Esophagus (tissue), 2 donors: ENCODE data around the gene EPHB1. TPM values are rescaled to one million over a fixed set of nuclear protein-coding genes. Genes with fewer than 3 reads are reported as not detected.

Experiments used
- H3K27ac ChIP-seq, 2 donors: one replicate each; pipeline ENCODE4 v1.5.1; 2013; ENCODE audit warnings: low read depth in 2 of 2, mild to moderate bottlenecking in 2 of 2, inconsistent platforms in 1 of 2, low read length in 1 of 2, moderate library complexity in 1 of 2
- H3K27me3 ChIP-seq, 2 donors: one replicate each; pipeline ENCODE4 v1.6.1; 2013; ENCODE audit warnings: low read length in 2 of 2, control low read depth in 1 of 2, mild to moderate bottlenecking in 1 of 2; ENCODE audit not compliant: insufficient read depth in 2 of 2, control insufficient read depth in 1 of 2
- H3K36me3 ChIP-seq, 2 donors: one replicate each; pipeline ENCODE4 v1.6.1; 2013; ENCODE audit warnings: low read length in 1 of 2; ENCODE audit not compliant: control insufficient read depth in 2 of 2, insufficient read depth in 2 of 2
- H3K4me1 ChIP-seq, 2 donors: one replicate each; pipeline ENCODE4 v1.6.1; 2013; ENCODE audit warnings: low read length in 1 of 2; ENCODE audit not compliant: control insufficient read depth in 2 of 2, insufficient read depth in 2 of 2
- H3K4me3 ChIP-seq, 2 donors: one replicate each; pipeline ENCODE4 v1.5.1; 2013; ENCODE audit warnings: low read length in 2 of 2, mild to moderate bottlenecking in 2 of 2, low read depth in 1 of 2, moderate library complexity in 1 of 2
- H3K9me3 ChIP-seq, 2 donors: one replicate each; pipeline ENCODE4 v1.6.1; 2013; ENCODE audit warnings: mild to moderate bottlenecking in 2 of 2, low read depth in 1 of 2, low read length in 1 of 2, moderate library complexity in 1 of 2; ENCODE audit not compliant: control insufficient read depth in 2 of 2, insufficient read depth in 1 of 2
- WGBS, 2 donors: extraction: QIAGEN DNeasy Blood & Tissue Kit; methylation state at CpG; one replicate each; pipeline ENCODE4 v1.1.7; 2013; 5-methylcytosine and 5-hydroxymethylcytosine counted together
- polyA plus RNA-seq, 2 donors: library from polyadenylated mRNA; stranded (reverse); fragments of 200-250 nt; gene quantifications; one replicate each; pipeline ENCODE4 v1.2.3, GENCODE V29; 2013
- donor health status: healthy with polysubstance abuse.
- donor health status: Bipolar disorder and iron deficiency.

Gene EPHB1
- polyA plus RNA-seq, 2 donors, result 0.04 to 0.38 TPM

- Histone ChIP-seq H3K4me1 (peaks cover 0 to 2% of the 10 kb centered on the region in 2 donors), H3K36me3 (no peaks in the 10 kb centered on the region), H3K27me3 (no peaks in the 10 kb centered on the region), H3K27ac (no peak overlapping the region), H3K4me3 (no peak overlapping the region), H3K9me3 (no peaks in the 10 kb centered on the region)
- 79 to 80% methylated on average over 1 of the region's 1 CpG for WGBS, 2 donors
Measured at GRCh38 chr3:134815519-134815918, 20.5 kb downstream of the EPHB1 start.

GRCh38 chr3:134816623-134817022 is 21.6 kb downstream of the EPHB1 start:
- Histone ChIP-seq H3K4me3 (no peak overlapping the region), H3K36me3 (no peaks in the 10 kb centered on the region), H3K9me3 (no peaks in the 10 kb centered on the region), H3K4me1 (peaks cover 0 to 2% of the 10 kb centered on the region in 2 donors), H3K27me3 (no peaks in the 10 kb centered on the region), H3K27ac (no peak overlapping the region)
- WGBS, 2 donors, result 79 to 81% methylated on average over 7 of the region's 7 CpGs

- Histone ChIP-seq H3K27ac (no peak overlapping the region), H3K36me3 (no peaks in the 10 kb centered on the region), H3K4me1 (peaks cover 0 to 2% of the 10 kb centered on the region in 2 donors), H3K4me3 (no peak overlapping the region), H3K27me3 (no peaks in the 10 kb centered on the region), H3K9me3 (no peaks in the 10 kb centered on the region)
- 89% methylated on average over 6 of the region's 6 CpGs for WGBS, 2 donors
Measured at GRCh38 chr3:134817297-134817696, 22.2 kb downstream of the EPHB1 start.

- H3K4me1 ChIP-seq, result peaks cover 0 to 2% of the 10 kb centered on the region in 2 donors
- no peaks in the 10 kb centered on the region for H3K27me3 ChIP-seq
- WGBS, 2 donors, result 87 to 88% methylated on average over 1 of the region's 1 CpG
- no peak overlapping the region for H3K27ac ChIP-seq
- no peaks in the 10 kb centered on the region for H3K36me3 ChIP-seq
- no peak overlapping the region for H3K4me3 ChIP-seq
- H3K9me3 ChIP-seq, result no peaks in the 10 kb centered on the region
Measured at GRCh38 chr3:134820994-134821393, 25.9 kb downstream of the EPHB1 start.

- Histone ChIP-seq H3K27ac (no peak overlapping the region), H3K4me1 (peaks cover 0 to 2% of the 10 kb centered on the region in 2 donors), H3K27me3 (no peaks in the 10 kb centered on the region), H3K4me3 (no peak overlapping the region), H3K9me3 (no peaks in the 10 kb centered on the region), H3K36me3 (no peaks in the 10 kb centered on the region)
- WGBS, 2 donors, result 83 to 89% methylated on average over 4 of the region's 4 CpGs
Measured at GRCh38 chr3:134822090-134822489, 27.0 kb downstream of the EPHB1 start.

- Histone ChIP-seq H3K9me3 (no peaks in the 10 kb centered on the region), H3K36me3 (no peaks in the 10 kb centered on the region), H3K4me1 (no peaks in the 10 kb centered on the region), H3K27me3 (no peaks in the 10 kb centered on the region), H3K4me3 (no peak overlapping the region), H3K27ac (no peak overlapping the region)
- 70 to 73% methylated on average over 2 of the region's 2 CpGs for WGBS, 2 donors
Measured at GRCh38 chr3:134823679-134824078, 28.6 kb downstream of the EPHB1 start.

- Histone ChIP-seq H3K4me3 (no peak overlapping the region), H3K4me1 (no peaks in the 10 kb centered on the region), H3K27ac (no peak overlapping the region), H3K27me3 (no peaks in the 10 kb centered on the region), H3K36me3 (no peaks in the 10 kb centered on the region), H3K9me3 (no peaks in the 10 kb centered on the region)
- 91 to 94% methylated on average over 1 of the region's 1 CpG for WGBS, 2 donors
Measured at GRCh38 chr3:134824791-134825190, 29.7 kb downstream of the EPHB1 start.

GRCh38 chr3:134827213-134827612 is 32.2 kb downstream of the EPHB1 start:
- no peak overlapping the region for H3K4me3 ChIP-seq
- H3K27me3 ChIP-seq, result no peaks in the 10 kb centered on the region
- 94% methylated on average over 6 of the region's 6 CpGs for WGBS, 2 donors

GRCh38 chr3:134829721-134830120 is 34.7 kb downstream of the EPHB1 start:
- H3K36me3 ChIP-seq, result no peaks in the 10 kb centered on the region
- H3K27ac ChIP-seq, result no peak overlapping the region
- WGBS, 2 donors, result 80 to 82% methylated on average over 3 of the region's 3 CpGs
- no peaks in the 10 kb centered on the region for H3K4me1 ChIP-seq
- no peaks in the 10 kb centered on the region for H3K9me3 ChIP-seq
- H3K27me3 ChIP-seq, result no peaks in the 10 kb centered on the region
- no peak overlapping the region for H3K4me3 ChIP-seq

More at GRCh38 chr3:134827213-134827612, 32.2 kb downstream of the EPHB1 start:
- Histone ChIP-seq H3K36me3 (no peaks in the 10 kb centered on the region), H3K4me1 (no peaks in the 10 kb centered on the region), H3K9me3 (no peaks in the 10 kb centered on the region), H3K27ac (no peak overlapping the region)

GRCh38 chr3:134832585-134832984 is 37.5 kb downstream of the EPHB1 start:
- whole genome bisulfite sequencing, 2 donors, result 89 to 96% methylated on average over 4 of the region's 4 CpGs
- H3K27ac ChIP-seq, result no peak overlapping the region
- H3K4me1 ChIP-seq, result no peaks in the 10 kb centered on the region

More at GRCh38 chr3:134832585-134832984, 37.5 kb downstream of the EPHB1 start:
- H3K9me3 ChIP-seq, result no peaks in the 10 kb centered on the region
- H3K27me3 ChIP-seq, result no peaks in the 10 kb centered on the region
- H3K36me3 ChIP-seq, result no peaks in the 10 kb centered on the region
- H3K4me3 ChIP-seq, result no peak overlapping the region
